Gastrocnemius medialis (tissue), 4 donors: Measurements from ENCODE around the gene KIAA0319L. TPM values are rescaled to one million over a fixed set of nuclear protein-coding genes. Genes with fewer than 3 reads are reported as not detected.
"Not testable (repeated sequence)": the region's sequence is repeated elsewhere in the genome, so short reads cannot be mapped to it uniquely, and the experiment has no call there.

Experiments
- ATAC-seq, 2 donors: fragments of 150-250 bp; one replicate each; pipeline ENCODE4 v1.9.1; 2016
- DNase-seq, 2 donors: peaks; one replicate each; pipeline ENCODE4 v3.0.0-alpha.2; 2019
- H3K27ac ChIP-seq, 4 donors: fragments of 200-600 bp; sonication (generic); 1 replicate in 1 of 4; 2 replicates in 3 of 4; pipeline ENCODE4 v1.5.1; 2016 to 2018; ENCODE audit warnings: mild to moderate bottlenecking in 2 of 4, moderate library complexity in 1 of 4
- H3K27me3 ChIP-seq, 3 donors: fragments of 200-600 bp; sonication (generic) in 2 of 3; 1 replicate in 1 of 3; 2 replicates in 2 of 3; pipeline versions ENCODE4 v1.5.1 to v1.6.0; 2016 to 2019; ENCODE audit warnings: mild to moderate bottlenecking in 1 of 3, moderate library complexity in 1 of 3
- H3K36me3 ChIP-seq, 2 donors: fragments of 200-600 bp; sonication (generic) in 1 of 2; one replicate each; pipeline ENCODE4 v1.5.1; 2017 to 2018
- H3K4me1 ChIP-seq, 2 donors: fragments of 200-600 bp; sonication (generic) in 1 of 2; one replicate each; pipeline ENCODE4 v1.5.1; 2016 to 2017; ENCODE audit warnings: mild to moderate bottlenecking in 2 of 2
- H3K4me3 ChIP-seq, 4 donors: fragments of 200-600 bp; sonication (generic) in 3 of 4; 1 replicate in 1 of 4; 2 replicates in 3 of 4; pipeline ENCODE4 v1.5.1; 2016 to 2019; ENCODE audit warnings: mild to moderate bottlenecking in 2 of 4
- H3K9me3 ChIP-seq, 3 donors: fragments of 200-600 bp; sonication (generic) in 2 of 3; 1 replicate in 1 of 3; 2 replicates in 2 of 3; pipeline ENCODE4 v1.5.1; 2016 to 2019
- POLR2A ChIP-seq, 2 donors: fragments of 450-650 bp; IDR thresholded peaks; one replicate each; pipeline ENCODE4 v1.6.1; 2017; ENCODE audit warnings: antibody characterized with exemption in 2 of 2, mild to moderate bottlenecking in 2 of 2, moderate library complexity in 2 of 2
- in situ Hi-C, 4 donors: fragments of 200-750 bp; cut with MboI; loops; one replicate each; pipeline versions ENCODE4 v1.15.0 to v1.8.0; 2017; ENCODE audit warnings: low sequenced_read_pairs in 4 of 4
- intact Hi-C: fragments of 100-400 bp; cut with DNase I; formaldehyde crosslinking; loops from one replicate; pipeline ENCODE4 v1.15.1; 2023; ENCODE audit warnings: low total_unique reads
- total RNA-seq, 4 donors: library from RNA; depleted of rRNA; stranded (reverse); fragments of >200 nt; gene quantifications; one replicate each; pipeline versions ENCODE4 v1.1.0 to v1.2.3, GENCODE V29; 2016
- TF ChIP-seq, protein P1 (sequence below), 5 experiments: fragments of 450-650 bp in 3 of 5; fragments of 200-600 bp in 2 of 5; sonication (generic) in 2 of 5; IDR thresholded peaks in 4 of 5; conservative IDR thresholded peaks in 1 of 5; 1 replicate in 4 of 5; 2 replicates in 1 of 5; pipeline ENCODE4 v1.5.1; 2016 to 2019; ENCODE audit warnings: antibody characterized with exemption in 5 of 5, mild to moderate bottlenecking in 3 of 5, moderate library complexity in 3 of 5

KIAA0319L gene
- total RNA-seq, 4 donors from 2014 or later = 44.4 to 85.0 (median 69.2) TPM

- no peak for ATAC-seq
- intact Hi-C loops (no loop called here), in situ Hi-C loops (no loop called here)
- H3K27ac ChIP-seq = no peak overlapping the region
- H3K36me3 ChIP-seq = no peaks in the 10 kb centered on the region
- no peaks in the 10 kb centered on the region for H3K4me1 ChIP-seq
- no peak for TF ChIP-seq POLR2A (IDR thresholded peaks at IDR 0.05)
- TF ChIP-seq, protein P1, sequence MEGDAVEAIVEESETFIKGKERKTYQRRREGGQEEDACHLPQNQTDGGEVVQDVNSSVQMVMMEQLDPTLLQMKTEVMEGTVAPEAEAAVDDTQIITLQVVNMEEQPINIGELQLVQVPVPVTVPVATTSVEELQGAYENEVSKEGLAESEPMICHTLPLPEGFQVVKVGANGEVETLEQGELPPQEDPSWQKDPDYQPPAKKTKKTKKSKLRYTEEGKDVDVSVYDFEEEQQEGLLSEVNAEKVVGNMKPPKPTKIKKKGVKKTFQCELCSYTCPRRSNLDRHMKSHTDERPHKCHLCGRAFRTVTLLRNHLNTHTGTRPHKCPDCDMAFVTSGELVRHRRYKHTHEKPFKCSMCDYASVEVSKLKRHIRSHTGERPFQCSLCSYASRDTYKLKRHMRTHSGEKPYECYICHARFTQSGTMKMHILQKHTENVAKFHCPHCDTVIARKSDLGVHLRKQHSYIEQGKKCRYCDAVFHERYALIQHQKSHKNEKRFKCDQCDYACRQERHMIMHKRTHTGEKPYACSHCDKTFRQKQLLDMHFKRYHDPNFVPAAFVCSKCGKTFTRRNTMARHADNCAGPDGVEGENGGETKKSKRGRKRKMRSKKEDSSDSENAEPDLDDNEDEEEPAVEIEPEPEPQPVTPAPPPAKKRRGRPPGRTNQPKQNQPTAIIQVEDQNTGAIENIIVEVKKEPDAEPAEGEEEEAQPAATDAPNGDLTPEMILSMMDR (IDR thresholded peaks at IDR 0.05 in 4 of 5, conservative IDR thresholded peaks at IDR 0.05 in 1 of 5) = no peak
- no peaks in the 10 kb centered on the region for H3K27me3 ChIP-seq
- no peak overlapping the region for H3K4me3 ChIP-seq
- no peak for DNase-seq
- no peaks in the 10 kb centered on the region for H3K9me3 ChIP-seq
Observed at GRCh38 chr1:35585281-35585680, 28.1 kb upstream of the KIAA0319L start.

DNA sequence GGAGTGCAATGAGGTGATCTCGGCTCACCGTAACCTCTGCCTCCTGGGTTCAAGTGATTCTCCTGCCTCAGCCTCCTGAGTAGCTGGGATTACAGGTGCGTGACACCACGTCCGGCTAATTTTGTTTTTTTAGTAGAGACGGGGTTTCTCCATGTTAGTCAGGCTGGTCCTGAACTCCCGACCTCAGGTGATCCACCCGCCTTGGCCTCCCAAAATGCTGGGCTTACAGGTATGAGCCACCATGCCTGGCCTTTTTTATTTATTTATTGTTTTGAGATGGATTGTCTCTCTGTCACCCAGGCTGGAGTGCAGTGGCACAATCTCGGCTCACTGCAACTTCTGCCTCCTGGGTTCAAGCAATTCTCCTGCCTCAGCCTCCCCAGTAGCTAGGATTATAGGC lies 24.4 kb upstream of the KIAA0319L start:
- ATAC-seq, H3K36me3 ChIP-seq, in situ Hi-C loops, H3K4me1 ChIP-seq, H3K27ac ChIP-seq, H3K9me3 ChIP-seq, intact Hi-C loops, H3K4me3 ChIP-seq: not testable (repeated sequence)
- H3K27me3 ChIP-seq = peaks cover 19 to 22% (median 21%) of the 10 kb centered on the region in 3 donors
- DNase-seq = peak in 1 of 2 donors; percentile 1

DNA sequence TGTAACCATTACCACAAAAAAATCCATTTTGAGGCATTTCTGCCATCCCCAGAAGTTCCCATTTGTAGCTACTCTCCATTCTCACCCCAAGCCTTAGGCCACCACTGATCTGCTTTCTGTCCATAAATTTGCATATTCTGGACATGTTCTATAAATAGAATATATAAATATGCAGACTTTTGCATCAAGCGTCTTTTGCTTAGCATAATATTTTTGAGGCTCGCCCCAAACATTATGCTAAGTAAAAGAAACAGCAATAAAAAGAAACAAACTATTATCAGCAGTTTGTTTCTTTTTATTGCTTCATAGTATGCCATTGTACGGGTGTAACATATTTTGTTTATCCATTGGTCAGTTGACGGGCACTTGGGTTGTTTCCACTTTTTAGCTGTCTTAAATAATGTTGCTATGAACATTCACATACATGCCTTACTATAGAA lies 23.8 kb upstream of the KIAA0319L start:
- TF ChIP-seq POLR2A (IDR thresholded peaks at IDR 0.05) = no peak
- TF ChIP-seq, protein P1 (IDR thresholded peaks at IDR 0.05 in 4 of 5, conservative IDR thresholded peaks at IDR 0.05 in 1 of 5) = no peak
- Histone ChIP-seq H3K4me3 (no peak overlapping the region), H3K4me1 (peaks cover 0 to 8% of the 10 kb centered on the region in 2 donors), H3K27me3 (peaks cover 25 to 29% (median 26%) of the 10 kb centered on the region in 3 donors), H3K36me3 (no peaks in the 10 kb centered on the region), H3K9me3 (no peaks in the 10 kb centered on the region), H3K27ac (no peak overlapping the region)
- intact Hi-C loops (no loop called here), in situ Hi-C loops (no loop called here)
- no peak for DNase-seq
- ATAC-seq = no peak

DNA sequence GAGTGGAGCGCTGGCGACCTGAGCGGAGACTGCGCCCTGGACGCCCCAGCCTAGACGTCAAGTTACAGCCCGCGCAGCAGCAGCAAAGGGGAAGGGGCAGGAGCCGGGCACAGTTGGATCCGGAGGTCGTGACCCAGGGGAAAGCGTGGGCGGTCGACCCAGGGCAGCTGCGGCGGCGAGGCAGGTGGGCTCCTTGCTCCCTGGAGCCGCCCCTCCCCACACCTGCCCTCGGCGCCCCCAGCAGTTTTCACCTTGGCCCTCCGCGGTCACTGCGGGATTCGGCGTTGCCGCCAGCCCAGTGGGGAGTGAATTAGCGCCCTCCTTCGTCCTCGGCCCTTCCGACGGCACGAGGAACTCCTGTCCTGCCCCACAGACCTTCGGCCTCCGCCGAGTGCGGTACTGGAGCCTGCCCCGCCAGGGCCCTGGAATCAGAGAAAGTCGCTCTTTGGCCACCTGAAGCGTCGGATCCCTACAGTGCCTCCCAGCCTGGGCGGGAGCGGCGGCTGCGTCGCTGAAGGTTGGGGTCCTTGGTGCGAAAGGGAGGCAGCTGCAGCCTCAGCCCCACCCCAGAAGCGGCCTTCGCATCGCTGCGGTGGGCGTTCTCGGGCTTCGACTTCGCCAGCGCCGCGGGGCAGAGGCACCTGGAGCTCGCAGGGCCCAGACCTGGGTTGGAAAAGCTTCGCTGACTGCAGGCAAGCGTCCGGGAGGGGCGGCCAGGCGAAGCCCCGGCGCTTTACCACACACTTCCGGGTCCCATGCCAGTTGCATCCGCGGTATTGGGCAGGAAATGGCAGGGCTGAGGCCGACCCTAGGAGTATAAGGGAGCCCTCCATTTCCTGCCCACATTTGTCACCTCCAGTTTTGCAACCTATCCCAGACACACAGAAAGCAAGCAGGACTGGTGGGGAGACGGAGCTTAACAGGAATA lies 20.1 kb upstream of the KIAA0319L start:
- ATAC-seq = peak in 1 of 2 donors; percentile 21
- in situ Hi-C loops (no loop called here), intact Hi-C loops (no loop called here)
- no peaks in the 10 kb centered on the region for H3K36me3 ChIP-seq
- no peaks in the 10 kb centered on the region for H3K9me3 ChIP-seq
- TF ChIP-seq, protein P1 (IDR thresholded peaks at IDR 0.05 in 4 of 5, conservative IDR thresholded peaks at IDR 0.05 in 1 of 5) = no peak
- no peak for TF ChIP-seq POLR2A (IDR thresholded peaks at IDR 0.05)
- H3K4me1 ChIP-seq = peaks cover 0 to 8% of the 10 kb centered on the region in 2 donors
- no peak overlapping the region for H3K27ac ChIP-seq
- peaks cover 55 to 63% (median 60%) of the 10 kb centered on the region in 3 donors for H3K27me3 ChIP-seq
- peak overlapping the region; percentile 33 to 58 (median 46) for H3K4me3 ChIP-seq
- DNase-seq = no peak

GRCh38 chr1:35576766-35577070 lies 19.5 kb upstream of the KIAA0319L start:
- in situ Hi-C loops, H3K4me1 ChIP-seq, H3K36me3 ChIP-seq, intact Hi-C loops, H3K9me3 ChIP-seq, ATAC-seq, H3K27ac ChIP-seq, DNase-seq: not testable (repeated sequence)
- H3K27me3 ChIP-seq = peaks cover 61 to 69% (median 66%) of the 10 kb centered on the region in 3 donors
- H3K4me3 ChIP-seq = peak overlapping the region in 1 of 4 donors; percentile 41
